Superior temporal gyrus (tissue), 1 donor: ENCODE results near the gene MTCH1.
A peak's percentile ranks its signal among the peaks of the same experiment; 100 is the strongest.

Experiments
- DNase-seq: peaks from one replicate; pipeline ENCODE4 v3.0.0-alpha.2; 2016; ENCODE audit errors: extremely low spot score

The MTCH1 gene

GRCh38 chr6:36985808-36986703 lies at the start of gene MTCH1:
Gene MTCH1, minus strand, starts transcription at chr6:36986196. Its CDS starts 23 bp downstream, at chr6:36986173.
- peak; percentile 94 for DNase-seq

GRCh38 chr6:37033819-37034795 lies 48.1 kb upstream of the MTCH1 start:
- DNase-seq, result no peak

GRCh38 chr6:37033255-37033654 lies 47.3 kb upstream of the MTCH1 start:
- DNase-seq, result no peak

GRCh38 chr6:37032239-37032638 lies 46.2 kb upstream of the MTCH1 start:
- DNase-seq, result no peak

- DNase-seq, result no peak
These were observed 44.6 kb upstream of the MTCH1 start for GRCh38 chr6:37030599-37030998.

- DNase-seq, result peak; percentile 51
These were observed 43.4 kb upstream of the MTCH1 start for GRCh38 chr6:37029249-37029971.

- DNase-seq, result no peak
These were observed 41.9 kb upstream of the MTCH1 start for GRCh38 chr6:37027811-37028469.

GRCh38 chr6:37027036-37027720 lies 41.2 kb upstream of the MTCH1 start:
- DNase-seq, result no peak

GRCh38 chr6:37025621-37026466 lies 39.8 kb upstream of the MTCH1 start:
- no peak for DNase-seq

- no peak for DNase-seq
These were observed 38.8 kb upstream of the MTCH1 start for GRCh38 chr6:37024656-37025337.

- DNase-seq, result no peak
These were observed 36.3 kb upstream of the MTCH1 start for GRCh38 chr6:37022135-37022863.

GRCh38 chr6:37021356-37022129 lies 35.5 kb upstream of the MTCH1 start:
- DNase-seq, result no peak

GRCh38 chr6:37020812-37021211 lies 34.8 kb upstream of the MTCH1 start:
- no peak for DNase-seq

GRCh38 chr6:37020381-37020780 lies 34.4 kb upstream of the MTCH1 start:
- no peak for DNase-seq

GRCh38 chr6:37019065-37019450 lies 33.1 kb upstream of the MTCH1 start:
- DNase-seq, result no peak

- peak; percentile 95 for DNase-seq
These were observed 32.4 kb upstream of the MTCH1 start for GRCh38 chr6:37018198-37019064.
